LNCAP (cell line): ENCODE measurements around the gene NRG4.

Experiments used
- CTCF ChIP-seq: fragments of 450-650 bp; IDR thresholded peaks from 2 replicates; pipeline ENCODE4 v1.5.1; 2017; ENCODE audit warnings: mild to moderate bottlenecking

The NRG4 gene

DNA sequence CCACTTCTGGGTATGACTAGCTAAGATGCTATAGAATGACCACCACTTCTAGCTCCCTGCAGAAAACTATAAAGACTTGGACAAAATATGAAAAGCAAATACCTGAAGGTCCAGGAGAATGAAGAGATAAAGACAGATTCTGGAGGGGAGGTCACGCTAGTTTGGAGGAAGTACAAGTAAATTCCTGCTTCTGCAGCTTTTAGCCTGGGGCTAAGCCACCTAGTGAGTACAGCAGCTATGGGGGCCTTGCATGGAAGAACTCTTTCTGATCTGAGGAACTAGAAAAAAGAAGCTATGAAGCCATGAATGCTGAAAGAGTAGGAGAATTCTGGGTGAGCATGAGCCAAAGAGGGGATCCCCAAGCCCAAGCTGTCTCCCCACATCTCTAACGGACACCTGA, 29.8 kb downstream of the NRG4 start:
- no peak for TF ChIP-seq CTCF

- TF ChIP-seq CTCF, result no peak
These were observed 30.9 kb downstream of the NRG4 start for GRCh38 chr15:75981149-75981815.

- no peak for TF ChIP-seq CTCF
These were observed 46.2 kb downstream of the NRG4 start for GRCh38 chr15:75966073-75966472.

- no peak for TF ChIP-seq CTCF
These were observed 50.9 kb downstream of the NRG4 start for GRCh38 chr15:75961331-75961730.

GRCh38 chr15:75955720-75956119, 56.5 kb downstream of the NRG4 start:
- TF ChIP-seq CTCF, result no peak

GRCh38 chr15:75952525-75952924, 59.7 kb downstream of the NRG4 start:
- TF ChIP-seq CTCF, result no peak

DNA sequence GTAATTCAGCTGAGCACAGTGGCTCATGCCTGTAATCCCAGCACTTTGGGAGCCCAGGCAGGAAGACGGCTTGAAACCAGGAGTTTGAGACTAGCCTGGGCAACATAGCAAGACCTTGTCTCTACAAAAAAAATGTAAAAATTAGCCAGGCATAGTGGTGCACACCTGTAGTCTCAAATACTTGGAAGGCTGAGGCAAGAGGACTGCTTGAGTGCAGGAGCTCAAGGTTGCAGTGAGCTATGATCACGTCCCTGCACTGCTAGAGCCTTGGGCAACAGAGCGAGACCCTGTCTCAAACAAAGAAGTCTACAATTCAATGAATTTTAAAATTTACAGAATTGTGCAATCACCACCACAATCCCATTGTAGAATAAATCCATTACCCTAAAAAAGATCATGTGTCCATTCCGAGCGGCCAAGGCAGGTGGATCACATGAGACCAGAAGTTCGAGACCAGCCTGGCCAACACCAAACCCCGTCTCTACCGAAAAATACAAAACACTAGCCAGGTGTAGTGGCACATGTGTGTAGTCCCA, 63.4 kb downstream of the NRG4 start:
- TF ChIP-seq CTCF, result no peak

DNA sequence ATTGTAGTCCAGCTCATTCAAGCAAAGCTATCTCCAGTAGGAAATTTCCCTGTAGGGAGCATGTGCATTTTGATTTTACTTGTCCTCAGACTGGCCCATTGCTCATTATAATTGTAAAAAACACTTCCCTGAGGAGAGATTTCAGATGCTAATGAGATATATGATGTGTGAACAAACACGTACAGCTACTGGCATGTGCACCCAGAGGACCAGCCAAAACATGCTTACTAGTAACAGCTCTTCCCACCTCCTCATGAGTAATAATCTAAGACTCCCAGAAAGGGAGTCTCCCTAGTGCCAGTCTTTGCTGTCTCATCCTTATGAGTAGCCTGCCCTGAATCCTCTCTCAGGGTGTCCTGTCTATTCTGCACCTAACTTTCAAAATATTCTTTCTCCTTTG, 65.1 kb downstream of the NRG4 start:
- TF ChIP-seq CTCF, result no peak
